ENCODE measurements around the gene CUL2.
A peak's percentile ranks its signal among the peaks of the same experiment; 100 is the strongest.
"Not testable (repeated sequence)": the region's sequence is repeated elsewhere in the genome, so short reads cannot be mapped to it uniquely, and the experiment has no call there.

The CUL2 gene

GRCh38 chr10:34985823-34986222 lies 104.3 kb downstream of the CUL2 start:
- FAIRE-seq (peak; percentile 95), DNase-seq (ENCODE audit: insufficient read length, low spot score) (peak; percentile 69)

- DNase-seq (ENCODE audit: insufficient read length, low spot score): no peak
- FAIRE-seq: no peak
These were observed 105.0 kb downstream of the CUL2 start for GRCh38 chr10:34985146-34985545.

- DNase-seq (ENCODE audit: insufficient read length, low spot score) (no peak), FAIRE-seq (no peak)
These were observed 108.3 kb downstream of the CUL2 start for GRCh38 chr10:34981844-34982243.

- FAIRE-seq (no peak), DNase-seq (ENCODE audit: insufficient read length, low spot score) (no peak)
These were observed 110.2 kb downstream of the CUL2 start for GRCh38 chr10:34979938-34980337.

- DNase-seq (ENCODE audit: insufficient read length, low spot score) (no peak), FAIRE-seq (peak; percentile 26)
These were observed 112.1 kb downstream of the CUL2 start for GRCh38 chr10:34978080-34978479.

- FAIRE-seq; DNase-seq (ENCODE audit: insufficient read length, low spot score): not testable (repeated sequence)
These were observed 113.7 kb downstream of the CUL2 start for GRCh38 chr10:34976380-34976910.

GRCh38 chr10:34974364-34975065 lies 115.6 kb downstream of the CUL2 start:
- peak; percentile 9 for FAIRE-seq
- not testable (repeated sequence) for DNase-seq (ENCODE audit: insufficient read length, low spot score)

- FAIRE-seq: peak; percentile 60
- not testable (repeated sequence) for DNase-seq (ENCODE audit: insufficient read length, low spot score)
These were observed 116.4 kb downstream of the CUL2 start for GRCh38 chr10:34973757-34974156.

GRCh38 chr10:34973121-34973520 lies 117.0 kb downstream of the CUL2 start:
- peak; percentile 57 for FAIRE-seq
- not testable (repeated sequence) for DNase-seq (ENCODE audit: insufficient read length, low spot score)

GRCh38 chr10:34972591-34972990 lies 117.5 kb downstream of the CUL2 start:
- FAIRE-seq; DNase-seq (ENCODE audit: insufficient read length, low spot score): not testable (repeated sequence)

GRCh38 chr10:34971606-34972334 lies 118.4 kb downstream of the CUL2 start:
- DNase-seq (ENCODE audit: insufficient read length, low spot score); FAIRE-seq: not testable (repeated sequence)

GRCh38 chr10:34969171-34969570 lies 121.0 kb downstream of the CUL2 start:
- DNase-seq (ENCODE audit: insufficient read length, low spot score) (no peak), FAIRE-seq (no peak)

GRCh38 chr10:34967335-34967880 lies 122.7 kb downstream of the CUL2 start:
- FAIRE-seq: no peak
- DNase-seq (ENCODE audit: insufficient read length, low spot score): no peak

GRCh38 chr10:34966451-34966850 lies 123.7 kb downstream of the CUL2 start:
- DNase-seq (ENCODE audit: insufficient read length, low spot score) (no peak), FAIRE-seq (no peak)

GRCh38 chr10:34966040-34966439 lies 124.1 kb downstream of the CUL2 start:
- FAIRE-seq (peak; percentile 38), DNase-seq (ENCODE audit: insufficient read length, low spot score) (no peak)

GRCh38 chr10:34964166-34964800 lies 125.9 kb downstream of the CUL2 start:
- no peak for FAIRE-seq
- no peak for DNase-seq (ENCODE audit: insufficient read length, low spot score)

- FAIRE-seq (peak; percentile 66), DNase-seq (ENCODE audit: insufficient read length, low spot score) (no peak)
These were observed 127.3 kb downstream of the CUL2 start for GRCh38 chr10:34962866-34963265.

GRCh38 chr10:34960983-34961382 lies 129.2 kb downstream of the CUL2 start:
- DNase-seq (ENCODE audit: insufficient read length, low spot score) (peak; percentile 59), FAIRE-seq (peak; percentile 86)

GRCh38 chr10:34959786-34960185 lies 130.4 kb downstream of the CUL2 start:
- no peak for DNase-seq (ENCODE audit: insufficient read length, low spot score)

GRCh38 chr10:34959321-34959720 lies 130.8 kb downstream of the CUL2 start:
- DNase-seq (ENCODE audit: insufficient read length, low spot score) (no peak), FAIRE-seq (no peak)

More at GRCh38 chr10:34959786-34960185, 130.4 kb downstream of the CUL2 start:
- no peak for FAIRE-seq
